Smooth muscle cell of the brain vasculature (primary cell): Measurements from ENCODE around the gene ACOT13.
"Not testable (repeated sequence)": the region's sequence is repeated elsewhere in the genome, so short reads cannot be mapped to it uniquely, and the experiment has no call there.

ENCODE experiments used
- DNase-seq: peaks from one replicate; pipeline ENCODE4 v3.0.0-alpha.2; 2012; ENCODE audit warnings: low read depth, low spot score

ACOT13 gene

DNA sequence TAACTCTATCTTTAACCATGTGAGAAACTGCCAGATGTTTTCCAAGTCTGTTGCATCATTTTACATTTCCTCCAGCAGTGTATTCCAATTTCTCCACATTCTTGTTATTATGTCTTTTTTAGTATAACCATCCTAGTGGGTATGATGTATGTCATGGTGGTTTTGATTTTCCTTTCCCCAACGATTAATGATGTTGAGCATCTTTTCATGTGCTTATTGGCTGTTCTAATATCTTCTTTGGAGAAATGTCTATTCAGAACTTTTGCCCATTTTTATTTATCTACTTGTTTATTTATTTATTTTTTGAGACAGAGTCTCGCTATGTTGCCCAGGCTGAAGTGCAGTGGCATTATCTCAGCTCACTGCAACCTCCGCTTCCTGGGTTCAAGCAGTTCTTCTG lies 56.4 kb downstream of the ACOT13 start:
- DNase-seq = no peak

DNA sequence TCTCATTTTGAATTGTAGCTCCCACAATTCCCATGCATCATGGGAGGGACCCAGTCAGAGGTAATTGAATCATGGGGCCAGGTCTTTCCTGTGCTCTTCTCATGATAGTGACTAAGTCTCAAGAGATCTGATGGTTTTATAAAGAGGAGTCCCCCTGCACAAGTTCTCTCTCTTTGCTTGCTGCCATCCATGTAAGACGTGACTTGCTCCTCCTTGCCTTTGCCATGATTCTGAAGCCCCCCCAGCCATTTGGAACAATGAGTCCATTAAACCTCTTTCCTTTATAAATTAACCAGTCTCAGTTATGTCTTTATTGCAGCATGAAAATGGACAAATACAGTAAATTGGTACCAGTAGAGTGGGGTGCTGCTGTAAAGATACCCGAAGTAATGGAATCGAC lies 63.8 kb downstream of the ACOT13 start:
- DNase-seq = not testable (repeated sequence)

DNA sequence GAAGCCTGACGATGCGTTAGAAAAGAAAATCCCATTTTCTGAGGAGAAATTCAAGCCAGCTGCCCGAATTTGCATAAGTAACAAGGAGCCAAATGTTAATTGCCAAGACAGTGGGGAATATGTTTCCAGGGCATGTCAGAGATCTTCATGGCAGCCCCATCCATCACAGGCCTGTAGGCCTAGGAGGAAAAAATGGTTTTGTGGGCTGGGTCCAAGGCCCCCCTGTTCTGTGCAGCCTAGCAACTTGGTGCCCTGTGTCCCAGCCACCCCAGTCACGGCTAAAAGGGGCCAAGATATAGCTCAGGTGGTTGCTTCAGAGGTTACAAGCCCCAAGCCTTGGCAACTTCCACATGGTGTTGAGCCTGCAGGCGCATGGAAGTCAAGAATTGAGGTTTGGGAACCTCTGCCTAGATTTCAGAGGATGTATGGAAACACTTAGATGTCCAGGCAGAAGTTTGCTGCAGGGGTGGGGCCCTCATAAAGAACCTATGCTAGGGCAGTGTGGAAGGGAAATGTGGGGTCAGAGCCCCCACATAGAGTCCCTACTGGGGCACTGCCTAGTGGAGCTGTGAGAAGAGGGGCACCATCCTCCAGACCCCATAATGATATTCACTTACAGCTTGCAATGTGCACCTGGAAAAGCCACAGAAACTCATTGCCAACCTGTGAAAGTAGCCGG lies 64.7 kb downstream of the ACOT13 start:
- not testable (repeated sequence) for DNase-seq

DNA sequence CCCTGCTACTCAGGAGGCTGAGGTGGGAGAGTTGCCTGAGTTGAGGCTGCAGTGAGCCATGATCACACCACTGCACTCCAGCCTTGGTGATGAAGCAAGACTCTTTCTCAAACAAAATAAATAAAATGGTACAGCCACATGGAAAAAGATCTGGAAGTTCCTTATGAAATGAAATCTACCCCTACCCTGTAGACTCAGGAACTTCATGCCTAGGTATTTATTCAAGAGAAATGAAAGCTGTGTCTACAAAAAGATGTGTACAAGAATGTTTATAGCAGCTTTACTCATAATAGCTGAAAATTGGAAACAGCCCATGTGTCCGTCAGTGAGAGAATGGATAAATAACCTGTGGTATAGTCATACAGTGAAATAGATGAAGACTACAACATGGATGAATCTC lies 67.3 kb downstream of the ACOT13 start:
- no peak for DNase-seq

DNA sequence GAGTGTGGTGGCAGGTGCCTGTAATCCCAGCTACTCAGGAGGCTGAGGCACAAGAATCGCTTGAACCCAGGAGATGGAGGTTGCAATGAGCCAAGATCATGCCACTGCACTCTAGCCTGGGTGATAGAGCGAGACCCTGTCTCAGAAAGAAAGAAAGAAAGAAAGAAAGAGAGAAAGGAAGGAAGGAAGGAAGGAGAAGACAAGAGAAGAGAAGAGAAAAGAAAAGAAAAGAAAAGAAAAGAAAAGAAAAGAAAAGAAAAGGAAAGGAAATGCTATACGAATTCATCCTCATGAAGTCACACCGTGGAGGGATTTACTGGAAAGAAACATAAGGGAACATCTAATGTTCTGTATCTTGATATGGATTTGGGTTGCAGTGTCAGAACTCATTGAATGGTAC lies 67.8 kb downstream of the ACOT13 start:
- DNase-seq = not testable (repeated sequence)

DNA sequence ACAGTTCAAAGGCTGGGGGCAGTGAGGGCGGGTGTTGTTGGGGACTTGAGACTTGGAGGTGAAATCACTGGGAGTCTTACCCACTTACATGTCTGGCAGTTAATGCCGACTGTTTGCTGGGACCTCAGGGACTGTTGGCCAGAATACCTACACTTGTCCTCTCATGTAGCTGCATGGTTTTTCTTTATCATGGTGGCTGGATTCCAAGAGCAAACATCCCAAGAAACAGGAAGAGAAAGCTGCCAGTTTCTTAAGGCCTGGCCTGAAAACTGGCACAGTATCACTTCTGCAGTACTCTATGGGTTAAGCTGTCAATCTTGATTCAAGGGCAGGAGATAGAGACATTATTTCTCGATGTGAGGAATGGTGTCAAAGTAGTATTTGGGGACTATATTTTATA lies 71.9 kb downstream of the ACOT13 start:
- no peak for DNase-seq

DNA sequence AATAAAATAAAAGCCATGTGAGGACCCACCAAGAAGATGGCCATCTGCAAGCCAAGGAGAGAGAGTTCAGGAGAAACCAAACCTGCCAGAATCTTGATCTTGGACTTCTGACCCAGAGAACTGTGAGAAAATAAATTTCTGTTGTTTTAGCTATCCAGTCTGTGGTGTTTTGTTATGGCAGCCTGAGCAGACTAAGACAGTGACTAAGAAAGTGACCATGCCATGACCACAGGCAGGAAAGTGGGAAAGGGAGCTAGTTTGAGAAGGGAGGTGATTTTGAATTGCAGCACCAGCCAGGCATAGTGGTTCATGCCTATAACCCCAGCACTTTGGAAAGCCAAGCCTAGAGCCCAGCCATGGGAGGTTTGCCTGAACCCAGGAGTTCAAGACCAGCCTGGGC lies 74.0 kb downstream of the ACOT13 start:
- no peak for DNase-seq

DNA sequence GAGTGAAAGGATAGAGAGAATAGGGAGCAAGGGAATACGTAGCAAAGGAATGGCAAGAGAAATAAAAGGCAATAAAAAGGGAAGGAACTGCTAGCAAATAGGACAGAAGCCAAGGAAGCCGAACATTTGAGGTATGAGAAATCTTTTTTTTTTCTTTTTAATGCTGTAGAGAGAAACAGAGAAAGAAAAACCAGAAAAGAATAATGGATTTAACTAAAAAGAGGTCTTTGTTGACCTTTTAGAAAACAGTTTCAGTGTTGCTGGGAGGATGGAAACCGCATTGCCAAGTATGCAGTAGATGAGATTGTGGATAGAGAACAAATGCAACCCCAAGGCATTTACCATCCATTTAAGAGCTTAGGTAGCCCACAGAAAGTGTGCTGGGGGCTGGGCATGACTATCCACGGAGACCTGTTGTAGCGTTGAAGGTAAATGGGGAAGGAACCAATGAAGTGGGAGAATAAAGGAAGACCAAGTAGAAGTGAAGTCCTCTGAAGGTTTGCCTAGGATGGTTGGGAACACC lies 75.4 kb downstream of the ACOT13 start:
- no peak for DNase-seq

DNA sequence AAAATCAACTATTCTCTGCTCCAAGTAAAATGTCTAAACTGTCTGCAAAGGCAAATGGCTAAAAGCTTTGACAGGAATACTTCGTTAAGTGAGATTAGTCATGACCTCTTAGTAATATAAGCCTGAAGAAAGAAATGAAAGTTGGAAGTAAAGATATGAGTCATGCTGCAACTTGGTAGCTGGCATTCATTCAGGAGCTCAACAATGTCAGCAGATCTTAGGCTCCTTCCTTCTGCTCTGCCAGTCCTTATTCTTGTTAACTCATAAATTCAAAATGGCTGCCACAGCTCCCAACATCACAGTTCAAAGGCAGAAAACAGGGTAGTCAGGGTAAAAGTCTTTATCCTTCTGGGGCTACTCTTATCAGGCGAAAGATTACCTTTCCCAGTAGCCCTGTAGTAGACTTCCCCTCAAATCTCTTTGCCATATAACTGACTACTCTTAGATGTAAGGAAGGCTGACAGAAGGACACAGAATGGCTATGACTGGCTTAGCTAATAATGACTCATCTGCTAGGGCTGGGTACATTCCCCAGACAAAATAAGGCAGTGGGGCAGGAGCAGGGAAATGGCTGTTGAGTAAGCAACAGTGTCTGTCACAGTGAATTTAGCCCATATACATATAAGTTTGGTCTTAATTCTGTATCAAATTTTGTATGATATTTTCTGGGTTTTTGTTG lies 76.5 kb downstream of the ACOT13 start:
- peak; percentile 60 for DNase-seq

DNA sequence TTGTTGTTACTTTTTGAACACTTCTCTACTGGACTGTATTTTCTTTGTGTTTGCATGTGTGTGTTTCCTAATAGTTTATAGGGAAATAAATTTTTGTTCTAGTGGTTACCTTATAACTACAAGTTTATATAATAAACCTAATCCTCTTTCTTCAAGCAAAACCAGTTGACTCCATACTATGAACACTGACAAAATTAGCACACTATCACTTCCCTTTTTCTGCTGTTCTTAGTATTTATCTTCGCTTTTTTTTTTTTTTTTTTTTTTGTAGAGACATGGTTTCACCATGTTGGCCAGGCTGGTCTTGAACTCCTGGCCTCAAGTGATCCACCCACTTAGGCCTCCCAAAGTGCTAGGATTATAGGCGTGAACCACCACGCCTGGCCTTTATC lies 77.1 kb downstream of the ACOT13 start:
- DNase-seq = no peak

DNA sequence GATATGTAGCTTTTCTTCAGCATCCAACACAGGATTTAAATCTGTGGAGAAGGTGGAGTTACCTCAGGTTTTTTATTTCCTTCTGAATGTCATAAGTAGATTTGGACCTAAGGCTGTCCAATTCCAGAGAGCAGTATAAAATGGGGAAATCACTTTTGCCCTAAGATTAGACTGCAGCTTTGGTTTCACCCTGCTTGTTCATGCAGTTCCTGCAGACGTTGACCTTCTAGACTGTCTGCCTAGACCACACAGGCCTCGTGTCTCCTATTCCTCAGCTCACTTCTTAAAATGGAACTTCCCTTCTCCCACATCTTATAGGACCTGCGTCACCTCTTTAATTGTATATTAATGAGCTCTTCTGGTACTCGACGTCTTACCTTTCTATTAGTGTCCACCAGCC lies 78.0 kb downstream of the ACOT13 start:
- no peak for DNase-seq

DNA sequence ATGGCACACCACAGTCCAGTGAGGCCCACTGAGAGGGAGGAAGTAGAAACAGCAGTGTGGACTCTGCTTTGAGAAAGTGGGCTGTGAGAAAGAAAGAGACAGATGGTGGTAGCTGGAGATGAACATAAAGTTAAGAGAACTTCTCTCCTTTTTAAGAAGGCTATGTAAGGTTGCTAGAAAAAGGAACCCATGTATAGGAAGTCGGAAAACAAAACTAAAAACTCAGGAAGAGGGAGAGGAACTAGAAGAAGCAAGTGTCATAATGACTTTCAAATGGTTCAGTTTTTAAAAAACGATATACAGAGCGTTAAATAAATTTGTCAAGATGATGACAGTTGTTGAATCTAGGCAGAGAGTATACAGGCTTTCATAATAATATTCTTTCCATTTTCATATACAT lies 82.4 kb downstream of the ACOT13 start:
- no peak for DNase-seq

DNA sequence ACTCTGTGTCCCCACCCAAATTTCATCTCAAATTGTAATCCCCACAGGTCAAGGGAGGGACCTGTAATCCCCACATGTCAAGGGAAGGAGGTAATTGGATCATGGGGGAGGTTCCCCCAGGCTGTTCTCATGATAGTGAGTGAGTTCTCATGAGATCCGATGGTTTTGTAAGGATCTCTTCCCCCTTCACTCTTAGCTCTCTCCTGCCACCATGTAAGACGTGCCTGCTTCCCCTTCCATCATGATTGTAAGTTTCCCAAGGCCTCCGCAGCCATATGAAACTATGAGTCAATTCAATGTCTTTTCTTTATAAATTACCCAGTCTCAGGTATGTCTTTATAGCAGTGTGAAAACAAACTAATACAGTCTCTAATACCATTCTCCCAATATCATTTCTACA lies 84.0 kb downstream of the ACOT13 start:
- not testable (repeated sequence) for DNase-seq

DNA sequence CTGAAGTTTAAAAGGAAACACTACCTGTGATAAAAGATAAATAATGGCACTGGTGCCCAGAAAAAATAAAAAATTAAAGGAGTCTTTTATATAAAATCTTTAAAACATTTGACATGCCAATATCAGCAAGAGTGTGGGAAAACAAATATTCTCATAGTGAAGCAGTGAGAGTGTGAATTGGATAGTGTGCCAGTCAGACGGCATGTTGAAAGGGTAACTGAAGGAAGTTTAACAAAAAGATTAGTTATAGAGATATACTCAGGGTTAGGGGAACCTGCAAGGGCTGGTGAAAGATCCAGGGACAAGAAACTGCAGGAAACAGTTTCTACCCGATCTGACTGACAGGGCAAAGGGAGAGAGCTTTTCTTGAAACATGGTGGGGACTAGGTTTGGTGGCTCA lies 85.6 kb downstream of the ACOT13 start:
- no peak for DNase-seq

DNA sequence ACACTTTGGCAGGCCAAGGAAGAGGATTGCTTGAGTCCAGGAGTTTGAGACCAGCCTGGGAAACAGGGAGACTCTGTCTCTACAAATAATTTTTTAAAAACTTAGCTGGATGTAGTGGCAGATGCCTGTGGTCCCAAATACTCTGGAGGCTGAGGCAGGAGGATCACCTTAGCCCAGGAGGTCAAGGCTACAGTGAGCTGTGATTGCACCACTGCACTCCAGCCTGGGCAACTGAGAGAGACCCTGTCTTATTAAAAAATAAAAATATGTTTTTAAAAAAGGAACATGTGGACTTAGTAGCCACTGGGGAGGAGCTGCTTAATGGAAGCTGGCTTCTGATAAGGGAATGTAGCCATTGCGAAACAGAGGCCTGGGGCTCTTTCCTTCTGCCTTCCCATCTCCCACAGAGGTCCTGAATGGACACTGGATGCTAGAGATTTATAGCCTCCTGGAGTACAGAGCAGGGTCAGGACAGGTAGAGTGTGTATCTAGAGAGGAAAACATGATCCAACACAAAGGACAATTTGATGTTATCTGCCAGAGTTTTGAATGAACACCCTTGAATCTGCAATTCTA lies 86.1 kb downstream of the ACOT13 start:
- DNase-seq = no peak

DNA sequence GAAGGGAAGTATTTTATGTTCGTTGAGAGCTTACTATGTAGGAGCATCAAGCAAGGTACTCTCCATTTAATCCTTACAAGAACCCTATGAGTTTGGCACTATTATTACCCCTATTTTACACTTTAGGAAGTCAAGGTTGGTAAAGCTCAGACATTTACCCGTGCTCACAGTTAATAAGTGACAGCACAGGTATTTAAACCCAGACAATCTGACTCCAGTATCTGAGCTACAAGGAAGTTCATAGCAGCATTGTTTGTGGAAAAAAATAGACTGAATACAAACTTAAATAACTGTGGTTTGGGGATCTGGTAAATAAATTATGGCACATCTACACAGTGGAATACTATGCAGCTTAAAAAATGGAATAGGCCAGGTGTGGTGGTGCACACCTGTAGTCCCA lies 86.7 kb downstream of the ACOT13 start:
- DNase-seq = no peak

DNA sequence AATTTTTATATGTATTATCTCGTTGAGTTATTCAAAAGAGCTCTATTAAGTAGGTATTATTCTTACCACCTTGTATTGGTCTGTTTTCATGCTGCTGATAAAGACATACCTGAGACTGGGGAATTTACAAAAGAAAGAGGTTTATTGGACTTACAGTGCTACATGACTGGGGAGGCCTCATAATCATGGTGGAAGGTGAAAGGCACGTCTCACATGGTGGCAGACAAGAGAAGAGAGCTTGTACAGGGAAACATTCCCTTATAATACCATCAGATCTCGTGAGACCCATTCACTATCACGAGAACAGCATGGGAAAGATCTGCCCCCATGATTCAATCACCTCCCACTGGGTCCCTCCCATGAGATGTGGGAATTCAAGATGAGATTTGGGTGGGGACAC lies 87.5 kb downstream of the ACOT13 start:
- not testable (repeated sequence) for DNase-seq
